Lower leg skin (tissue), 3 donors: Measurements from ENCODE around the gene KASH5.

Source experiments
- POLR2A ChIP-seq, 2 donors: fragments of 450-650 bp; IDR thresholded peaks; one replicate each; pipeline ENCODE4 v1.6.1; 2016 to 2017; ENCODE audit warnings: antibody characterized with exemption in 2 of 2, mild to moderate bottlenecking in 1 of 2, moderate library complexity in 1 of 2
- TF ChIP-seq, protein P1 (sequence below), 3 donors: fragments of 450-650 bp; IDR thresholded peaks; one replicate each; pipeline ENCODE4 v1.5.1; 2016; ENCODE audit warnings: antibody characterized with exemption in 3 of 3, mild to moderate bottlenecking in 3 of 3, moderate library complexity in 2 of 3

DNA sequence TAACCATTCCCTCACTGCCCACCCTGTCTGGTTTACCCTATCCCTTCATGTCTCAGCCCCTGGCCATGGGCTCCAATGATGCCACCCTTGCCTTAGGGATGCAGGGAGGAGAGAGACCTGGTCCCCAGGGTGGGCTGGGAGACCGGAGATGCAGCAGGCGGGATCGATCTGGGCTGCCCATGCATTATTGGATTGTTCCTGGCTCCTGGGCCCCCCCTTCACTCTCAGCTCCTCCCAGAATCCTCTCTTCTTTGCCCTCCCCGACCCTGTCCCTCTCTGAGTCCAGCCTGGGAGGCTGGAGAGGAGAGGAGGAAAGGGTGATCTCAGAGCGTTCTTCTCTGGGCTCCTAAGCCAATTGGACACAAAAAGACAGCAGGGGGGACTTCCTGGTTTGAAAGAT lies 5.8 kb downstream of the KASH5 start:
- TF ChIP-seq, protein P1, sequence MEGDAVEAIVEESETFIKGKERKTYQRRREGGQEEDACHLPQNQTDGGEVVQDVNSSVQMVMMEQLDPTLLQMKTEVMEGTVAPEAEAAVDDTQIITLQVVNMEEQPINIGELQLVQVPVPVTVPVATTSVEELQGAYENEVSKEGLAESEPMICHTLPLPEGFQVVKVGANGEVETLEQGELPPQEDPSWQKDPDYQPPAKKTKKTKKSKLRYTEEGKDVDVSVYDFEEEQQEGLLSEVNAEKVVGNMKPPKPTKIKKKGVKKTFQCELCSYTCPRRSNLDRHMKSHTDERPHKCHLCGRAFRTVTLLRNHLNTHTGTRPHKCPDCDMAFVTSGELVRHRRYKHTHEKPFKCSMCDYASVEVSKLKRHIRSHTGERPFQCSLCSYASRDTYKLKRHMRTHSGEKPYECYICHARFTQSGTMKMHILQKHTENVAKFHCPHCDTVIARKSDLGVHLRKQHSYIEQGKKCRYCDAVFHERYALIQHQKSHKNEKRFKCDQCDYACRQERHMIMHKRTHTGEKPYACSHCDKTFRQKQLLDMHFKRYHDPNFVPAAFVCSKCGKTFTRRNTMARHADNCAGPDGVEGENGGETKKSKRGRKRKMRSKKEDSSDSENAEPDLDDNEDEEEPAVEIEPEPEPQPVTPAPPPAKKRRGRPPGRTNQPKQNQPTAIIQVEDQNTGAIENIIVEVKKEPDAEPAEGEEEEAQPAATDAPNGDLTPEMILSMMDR (IDR thresholded peaks at IDR 0.05): no peak
- TF ChIP-seq POLR2A (IDR thresholded peaks at IDR 0.05): no peak
